ENCODE results near the gene NOC3L.

DNA sequence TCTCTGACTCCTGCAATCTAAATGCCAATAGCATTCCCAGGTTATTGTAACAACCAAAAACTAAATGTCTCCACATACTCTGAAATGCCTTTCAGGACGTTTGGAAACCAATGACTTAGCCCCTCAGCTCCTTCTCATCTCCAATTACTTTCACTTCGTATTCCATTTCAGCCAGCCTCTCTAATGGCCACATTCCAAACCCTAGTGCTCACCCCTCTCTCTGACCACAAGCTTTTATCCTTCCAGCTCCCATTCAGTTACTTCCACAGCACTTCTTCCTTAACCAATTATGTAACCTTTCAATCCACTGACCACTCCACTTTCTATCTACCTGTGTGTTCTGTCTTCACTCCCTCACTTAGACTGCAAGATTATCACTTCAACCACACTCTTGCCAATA, 4.3 kb downstream of the NOC3L start:
- TF ChIP-seq POLR2A (IDR thresholded peaks at IDR 0.05; ENCODE audit: low read depth, low read length), result no peak
- TF ChIP-seq SMARCA5 (IDR thresholded peaks at IDR 0.05), result no peak
- TF ChIP-seq MXI1 (IDR thresholded peaks at IDR 0.05; ENCODE audit: low read depth, low read length), result no peak

Measured in GM12878 (cell line).